Measurements from ENCODE around the gene TASOR2.

The TASOR2 gene, protein sequence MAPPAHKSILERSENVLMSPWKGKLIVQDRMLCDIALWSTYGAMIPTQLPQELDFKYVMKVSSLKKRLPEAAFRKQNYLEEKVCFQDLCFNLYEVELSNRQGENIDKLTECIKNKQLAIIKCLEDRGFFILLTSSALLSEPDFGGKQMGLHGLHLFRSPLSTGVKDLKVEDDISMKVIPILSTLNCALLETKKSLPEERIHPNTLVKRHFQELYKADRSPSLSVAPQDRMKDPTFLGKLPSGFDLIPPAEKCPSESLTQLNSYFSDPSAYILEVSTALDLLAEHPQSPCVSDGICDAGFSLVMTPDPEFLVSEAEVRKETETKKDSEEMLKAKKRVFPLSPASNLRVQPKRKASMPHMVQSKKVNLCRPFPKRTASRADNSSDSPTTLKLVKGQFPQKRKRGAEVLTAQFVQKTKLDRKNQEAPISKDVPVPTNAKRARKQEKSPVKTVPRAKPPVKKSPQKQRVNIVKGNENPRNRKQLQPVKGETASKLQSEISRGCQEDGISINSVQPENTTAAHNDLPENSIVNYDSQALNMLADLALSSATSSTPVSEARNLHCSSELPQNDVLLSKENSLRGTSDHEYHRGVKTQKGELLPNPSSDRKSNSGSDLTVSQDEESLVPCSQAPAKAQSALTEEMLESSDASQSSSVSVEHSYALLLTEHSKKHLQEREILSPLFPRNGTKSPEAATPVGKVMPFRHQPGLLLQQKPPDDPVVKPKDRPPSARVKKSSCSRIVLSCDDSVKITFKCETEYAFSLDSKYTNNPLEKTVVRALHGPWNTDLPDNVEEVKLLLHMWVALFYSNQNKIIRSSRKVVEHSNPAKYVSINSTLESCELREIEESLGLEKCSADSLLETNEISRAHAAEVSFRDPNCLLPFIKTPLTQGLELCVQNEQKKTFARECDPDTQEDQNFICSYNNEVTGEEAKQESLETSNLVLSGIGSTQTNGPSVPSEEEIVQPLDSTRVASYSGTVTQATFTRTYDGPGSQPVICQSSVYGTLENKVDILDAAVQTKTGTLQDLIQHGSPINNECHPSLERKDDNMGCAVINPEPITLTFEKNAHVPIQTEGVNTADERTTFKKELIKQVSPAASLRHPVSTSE (N-terminal part only)

DNA sequence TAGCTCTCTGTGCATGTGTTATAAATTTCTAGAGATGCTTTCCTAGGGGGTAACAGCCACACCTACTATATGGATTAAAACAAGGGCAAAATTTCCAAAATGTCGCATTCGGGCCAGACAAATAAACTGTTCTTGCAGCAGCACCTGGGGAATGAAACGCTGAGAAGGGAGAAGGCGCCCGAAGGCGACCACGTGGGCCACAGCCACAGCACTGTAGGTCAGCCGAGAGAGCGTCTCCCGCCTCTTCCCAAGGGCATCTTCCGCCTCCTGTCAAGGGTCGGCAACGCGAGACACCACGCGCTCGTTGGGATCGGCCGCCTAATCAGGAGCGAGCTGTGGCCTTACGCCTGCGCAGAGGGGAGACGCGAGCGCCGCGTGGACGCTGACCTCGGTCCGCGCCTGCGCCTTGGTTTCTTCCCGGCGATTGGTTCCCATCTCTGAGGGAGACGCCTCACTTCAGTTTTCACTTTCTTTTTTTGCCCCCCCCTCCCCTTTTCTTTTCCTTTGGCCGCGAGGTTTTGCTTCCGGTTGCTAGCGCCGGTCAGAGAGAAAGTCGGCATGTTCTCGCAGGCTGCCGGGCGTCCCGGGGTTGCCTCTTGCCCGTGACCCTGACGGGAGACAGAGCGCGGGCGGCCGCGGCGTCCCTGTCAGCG, at the start of gene TASOR2:
Gene TASOR2, plus strand, starts transcription at position 521 of the 653 bp plus-strand sequence. CDS start 35,805 bp downstream, outside the sequence.
- DNase-seq: peak; percentile 96

DNA sequence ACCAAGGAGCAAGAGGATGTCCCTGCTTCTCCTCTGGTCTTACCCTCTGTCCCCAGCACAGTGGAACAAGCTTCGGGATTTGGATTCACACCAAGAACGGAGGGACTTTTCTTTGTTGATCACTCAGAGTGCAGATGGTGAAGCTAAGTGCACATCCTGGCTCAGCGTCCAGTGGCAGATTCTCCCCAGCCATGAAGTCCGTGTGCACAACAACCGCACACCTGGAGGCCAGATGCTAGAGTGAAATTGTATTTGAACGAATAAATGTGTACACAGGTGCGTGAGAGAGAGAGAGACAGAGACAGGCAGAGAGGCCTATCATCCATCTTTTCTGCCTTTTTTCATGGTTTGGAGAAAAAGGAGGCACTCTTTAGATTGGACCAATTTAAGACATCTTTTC, 49.7 kb upstream of the TASOR2 start:
- DNase-seq: no peak

DNA sequence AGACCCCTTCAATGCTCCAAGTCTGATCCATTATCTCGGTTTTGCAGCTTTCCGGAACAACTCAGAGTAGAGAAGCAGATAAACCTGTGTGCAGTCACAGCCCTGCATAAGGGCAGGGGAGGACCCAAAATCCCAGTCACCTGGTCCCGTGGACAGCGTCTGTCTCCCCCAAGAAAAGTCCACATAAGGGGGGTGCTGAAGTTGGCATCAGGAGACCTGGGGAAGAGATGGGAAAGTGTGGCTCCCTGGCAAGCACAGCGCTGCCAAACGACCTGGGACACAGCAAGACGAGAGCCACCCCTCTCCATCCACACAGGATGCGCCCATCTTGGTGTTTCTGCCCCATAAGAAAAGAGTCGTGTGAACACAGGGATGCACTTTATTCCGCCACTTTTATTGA, 46.1 kb upstream of the TASOR2 start:
- DNase-seq: no peak

DNA sequence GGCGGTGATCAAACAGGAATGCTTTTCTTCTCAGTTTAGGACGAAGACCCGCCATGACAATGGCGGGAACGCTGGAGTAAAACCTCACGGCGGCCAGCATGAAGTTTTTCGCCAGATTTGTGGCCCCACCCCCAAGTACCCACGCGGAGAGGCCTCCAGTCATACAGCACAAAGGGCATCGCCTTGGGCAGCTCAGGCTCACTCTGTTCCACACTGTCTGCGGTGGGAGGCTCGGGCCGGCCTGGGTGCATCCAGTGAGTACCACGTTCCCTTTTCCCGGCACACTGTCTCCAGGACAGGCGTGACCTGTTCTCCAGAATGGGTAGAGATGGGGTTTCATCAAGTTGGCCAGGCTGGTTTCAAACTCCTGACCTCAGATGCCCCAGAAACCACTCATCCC, 45.6 kb upstream of the TASOR2 start:
- DNase-seq: no peak

DNA sequence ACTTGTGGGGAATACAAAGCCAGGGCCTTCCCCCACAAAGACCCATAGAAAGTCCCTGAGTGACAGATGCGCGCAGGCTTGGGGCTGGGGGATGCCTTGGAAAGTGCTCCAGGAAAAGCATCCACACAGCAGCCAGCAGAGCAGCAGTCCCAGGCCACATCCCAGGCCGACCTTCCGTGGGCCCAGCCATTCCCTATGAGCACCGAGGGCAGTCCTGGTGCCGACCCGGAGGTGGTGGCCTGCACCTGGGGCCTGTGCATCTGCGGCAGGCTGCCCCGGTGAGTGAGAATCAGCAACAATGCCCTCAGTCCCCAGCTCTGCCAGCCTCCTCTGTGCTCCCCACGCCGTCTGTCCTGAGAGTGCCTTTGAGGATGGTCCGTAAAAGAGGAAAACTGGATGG, 44.6 kb upstream of the TASOR2 start:
- no peak for DNase-seq

DNA sequence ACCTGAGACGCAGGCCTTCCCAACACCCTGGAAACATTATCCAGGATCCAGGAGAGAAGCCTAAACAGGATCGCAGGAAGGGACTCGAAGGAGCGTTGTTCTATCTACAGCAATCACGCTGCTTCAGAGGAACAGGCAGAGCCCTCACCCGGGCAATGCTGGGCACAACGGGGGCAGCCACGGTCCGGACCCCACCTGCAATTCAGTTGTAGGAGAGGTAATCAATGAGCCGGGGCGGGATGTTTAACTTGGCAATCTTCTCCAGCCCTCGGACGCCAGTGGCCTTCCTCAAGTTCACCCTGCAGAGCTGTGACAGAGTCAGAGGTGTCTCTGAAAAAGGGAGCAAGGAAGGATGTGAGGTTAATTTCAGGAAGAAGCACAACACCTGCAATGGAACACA, 44.1 kb upstream of the TASOR2 start:
- DNase-seq: no peak

DNA sequence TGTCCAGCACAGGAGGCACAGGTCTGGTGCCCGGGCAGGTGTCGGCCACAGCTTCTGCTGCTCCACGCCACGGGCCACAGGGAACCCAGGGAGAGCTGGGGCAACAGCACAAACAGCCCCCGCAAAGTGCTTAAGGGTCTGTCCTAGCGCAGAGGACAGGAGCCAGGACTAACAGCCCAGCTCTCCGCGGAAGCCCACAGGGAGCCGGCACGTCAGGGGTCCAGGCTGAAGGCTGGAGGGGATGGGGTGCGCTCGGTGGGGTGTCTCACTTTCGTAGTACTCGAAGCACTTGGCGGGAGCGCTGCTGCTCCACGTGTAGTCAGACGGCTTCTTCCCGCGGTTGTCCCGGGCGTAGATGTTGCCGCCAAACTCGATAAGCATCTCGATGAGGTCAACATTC, 43.1 kb upstream of the TASOR2 start:
- DNase-seq: no peak

DNA sequence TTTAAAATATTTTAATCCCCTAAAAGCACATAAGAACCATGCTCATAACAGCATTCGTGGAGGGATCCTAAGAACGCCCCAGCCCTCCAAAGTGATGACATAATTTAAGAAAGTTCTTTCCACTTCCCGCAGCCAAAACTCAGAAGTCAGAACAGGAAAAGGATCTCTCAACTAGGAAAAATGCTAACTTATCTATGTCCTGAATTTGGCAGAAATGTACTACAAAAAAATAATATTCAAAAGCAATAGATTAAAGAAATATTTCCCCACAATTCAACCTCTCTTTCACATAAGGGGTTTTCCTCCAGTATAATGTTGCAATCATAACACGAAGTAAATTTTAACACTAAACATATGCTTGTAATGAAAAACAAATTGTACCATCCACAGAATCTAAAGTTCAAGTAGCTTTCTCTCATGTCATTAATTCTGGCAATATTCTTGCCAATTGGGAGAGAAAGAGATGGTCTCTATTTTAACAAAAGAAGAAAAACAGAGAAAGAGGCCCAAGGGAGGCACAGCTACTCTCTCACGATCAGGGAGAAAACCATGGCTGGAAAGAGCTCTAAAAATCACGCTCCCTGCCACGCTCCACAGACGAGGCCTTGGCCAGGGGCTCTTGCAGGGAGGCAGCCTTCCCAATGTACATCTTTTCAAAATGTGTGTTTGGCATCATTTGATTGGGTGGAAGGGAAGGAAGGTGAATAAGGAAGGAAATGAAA, 41.1 kb upstream of the TASOR2 start:
- no peak for DNase-seq

DNA sequence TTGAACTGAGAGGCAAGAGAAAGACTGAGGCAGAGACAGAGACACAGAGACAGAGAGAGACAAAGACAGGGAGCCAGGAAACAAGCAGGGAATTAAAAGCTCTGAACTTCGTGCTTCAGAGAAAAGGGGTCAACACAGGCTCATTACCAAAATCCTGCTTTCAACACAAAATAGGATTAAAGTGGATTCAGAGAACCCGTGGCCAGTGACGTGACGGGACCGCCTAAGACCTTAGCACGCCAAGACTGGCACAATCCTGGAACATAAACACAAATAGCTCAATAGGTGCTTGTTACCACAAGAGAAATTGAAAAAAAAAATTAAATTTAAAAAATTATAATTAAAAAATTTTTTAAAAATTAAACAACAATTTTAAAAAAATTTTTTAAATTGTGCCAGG, 39.7 kb upstream of the TASOR2 start:
- DNase-seq: no peak

DNA sequence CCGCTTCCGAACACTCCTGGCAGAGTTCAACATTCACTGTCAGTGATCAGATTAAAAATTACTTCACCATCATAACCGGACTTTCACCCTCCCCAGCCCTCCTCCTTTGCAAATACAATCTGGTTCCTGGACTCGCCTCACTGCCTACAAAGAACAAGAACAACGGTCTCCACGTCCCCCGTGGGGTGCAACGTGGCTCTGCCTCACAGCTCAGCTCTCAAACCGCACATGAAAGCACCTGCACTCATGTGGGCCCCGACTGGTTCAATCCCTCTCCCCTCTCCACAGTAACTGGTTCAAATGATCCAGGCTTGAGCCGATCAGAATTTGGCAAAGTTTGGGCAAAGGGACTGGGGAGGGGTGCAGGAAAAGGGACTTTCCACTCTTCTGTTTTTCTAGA, 39.3 kb upstream of the TASOR2 start:
- no peak for DNase-seq

DNA sequence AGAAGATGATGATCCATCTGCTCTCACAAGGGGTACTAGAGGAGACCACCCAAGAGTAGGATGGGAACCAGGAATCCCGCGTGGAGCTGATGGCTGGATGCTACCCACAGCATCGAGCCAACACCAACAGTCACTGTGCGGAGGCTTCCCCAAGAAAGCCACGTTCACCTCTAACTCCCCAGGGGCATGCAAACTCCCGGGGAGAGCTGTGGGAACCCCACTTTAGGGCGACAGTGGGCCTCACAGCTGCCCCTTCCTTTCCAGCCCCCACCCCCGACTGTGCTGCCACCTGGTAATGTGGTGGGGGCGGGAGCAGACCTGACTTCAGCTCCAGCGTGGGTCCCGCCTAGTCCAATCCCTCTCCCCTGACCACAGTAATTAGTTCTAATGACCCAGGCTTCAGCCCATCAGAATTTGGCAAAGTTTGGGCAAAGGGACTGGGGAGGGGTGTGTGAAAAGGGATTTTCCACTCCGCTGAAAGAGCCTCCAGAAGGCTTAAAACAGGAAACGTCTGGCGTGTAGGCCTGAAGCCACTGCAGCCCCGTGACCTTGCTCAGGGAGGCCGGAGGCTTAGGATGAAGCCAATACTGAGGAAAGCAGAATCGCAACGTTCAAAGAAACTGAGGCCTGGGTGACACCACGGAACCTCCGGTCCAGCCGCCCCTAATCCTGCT, 38.6 kb upstream of the TASOR2 start:
- DNase-seq: no peak

DNA sequence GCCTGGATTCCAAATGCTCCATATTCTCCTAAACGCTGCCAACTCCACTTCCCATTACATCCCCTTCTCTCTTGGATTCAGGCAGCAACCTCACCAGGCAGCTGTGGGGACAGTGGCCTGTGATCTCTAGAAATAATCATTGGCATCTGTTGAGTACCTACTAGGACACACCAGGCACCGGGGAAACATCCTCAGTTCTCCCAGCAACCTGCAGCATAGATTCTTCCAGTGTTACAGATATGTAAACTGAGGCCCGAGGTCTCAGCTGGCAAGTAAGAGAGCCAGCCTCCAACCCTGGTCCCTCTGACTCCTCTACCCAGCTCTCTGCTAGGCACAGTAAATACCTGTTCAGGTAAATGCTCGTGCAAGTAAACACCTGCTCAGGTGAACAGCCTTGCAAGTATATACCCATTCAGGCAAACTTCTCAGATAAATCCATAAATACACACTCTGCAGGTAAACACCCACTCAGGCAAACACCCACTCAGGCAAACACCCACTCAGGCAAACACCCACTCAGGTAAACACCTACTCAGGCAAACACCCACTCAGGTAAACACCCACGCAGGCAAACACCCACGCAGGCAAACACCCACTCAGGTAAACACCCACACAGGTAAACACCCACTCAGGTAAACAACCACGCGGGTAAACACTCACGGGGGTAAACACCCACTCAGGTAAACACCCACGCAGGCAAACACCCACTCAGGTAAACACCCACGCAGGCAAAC, 37.0 kb upstream of the TASOR2 start:
- no peak for DNase-seq

DNA sequence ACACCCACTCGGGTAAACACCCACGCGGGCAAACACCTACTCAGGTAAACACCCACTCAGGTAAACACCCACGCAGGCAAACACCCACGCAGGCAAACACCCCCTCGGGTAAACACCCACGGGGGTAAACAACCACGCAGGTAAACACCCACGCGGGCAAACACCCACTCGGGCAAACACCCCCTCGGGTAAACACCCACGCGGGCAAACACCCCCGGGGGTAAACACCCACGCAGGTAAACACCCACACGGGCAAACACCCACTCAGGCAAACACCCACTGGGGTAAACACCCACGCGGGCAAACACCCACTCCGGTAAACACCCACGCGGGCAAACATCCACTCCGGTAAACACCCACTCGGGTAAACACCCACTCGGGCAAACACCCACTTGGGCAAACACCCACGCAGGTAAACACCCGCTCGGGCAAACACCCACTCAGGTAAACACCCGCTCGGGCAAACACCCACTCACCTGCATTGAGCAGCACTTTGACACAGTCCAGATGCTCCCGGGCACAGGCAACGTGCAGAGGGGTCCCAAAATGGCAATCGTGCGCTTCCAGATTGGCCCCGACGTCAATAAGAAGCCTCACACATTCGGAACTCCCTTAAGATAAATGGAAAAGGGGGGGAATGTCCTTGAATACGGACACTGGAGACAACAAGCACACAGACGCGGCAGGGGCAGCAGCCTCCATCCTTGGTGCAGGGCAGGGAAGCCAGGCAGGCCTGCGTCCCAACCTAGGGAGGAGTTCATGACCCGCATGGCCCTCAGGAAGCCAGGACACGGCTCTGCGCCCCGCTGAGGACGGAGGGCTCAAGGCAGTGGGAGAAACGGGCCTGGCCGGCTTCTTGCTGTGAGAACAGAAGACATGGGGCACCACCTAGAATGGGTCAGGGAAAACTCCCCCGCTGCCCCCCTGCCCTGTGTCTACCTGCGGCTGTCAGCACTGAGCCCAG, 35.9 kb upstream of the TASOR2 start:
- DNase-seq: no peak

DNA sequence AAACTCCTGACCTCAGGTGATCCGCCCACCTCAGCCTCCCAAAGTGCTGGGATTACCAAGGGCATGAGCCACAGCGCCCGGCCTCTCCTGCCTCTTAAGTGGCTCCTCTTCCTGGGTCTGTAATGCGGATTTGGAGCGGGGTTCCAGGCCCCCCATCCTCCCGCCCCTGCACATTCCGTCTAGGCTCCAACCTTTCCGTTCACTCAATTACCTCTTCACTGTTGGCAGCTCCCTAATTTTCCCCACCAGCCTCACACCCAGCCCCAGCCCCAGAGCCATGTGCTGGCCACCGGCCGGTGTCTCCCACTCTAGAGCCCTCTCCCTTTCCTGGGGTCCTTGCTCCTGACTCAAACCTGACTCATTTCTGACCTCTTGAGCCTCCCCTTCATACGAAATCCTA, 34.9 kb upstream of the TASOR2 start:
- DNase-seq: no peak

DNA sequence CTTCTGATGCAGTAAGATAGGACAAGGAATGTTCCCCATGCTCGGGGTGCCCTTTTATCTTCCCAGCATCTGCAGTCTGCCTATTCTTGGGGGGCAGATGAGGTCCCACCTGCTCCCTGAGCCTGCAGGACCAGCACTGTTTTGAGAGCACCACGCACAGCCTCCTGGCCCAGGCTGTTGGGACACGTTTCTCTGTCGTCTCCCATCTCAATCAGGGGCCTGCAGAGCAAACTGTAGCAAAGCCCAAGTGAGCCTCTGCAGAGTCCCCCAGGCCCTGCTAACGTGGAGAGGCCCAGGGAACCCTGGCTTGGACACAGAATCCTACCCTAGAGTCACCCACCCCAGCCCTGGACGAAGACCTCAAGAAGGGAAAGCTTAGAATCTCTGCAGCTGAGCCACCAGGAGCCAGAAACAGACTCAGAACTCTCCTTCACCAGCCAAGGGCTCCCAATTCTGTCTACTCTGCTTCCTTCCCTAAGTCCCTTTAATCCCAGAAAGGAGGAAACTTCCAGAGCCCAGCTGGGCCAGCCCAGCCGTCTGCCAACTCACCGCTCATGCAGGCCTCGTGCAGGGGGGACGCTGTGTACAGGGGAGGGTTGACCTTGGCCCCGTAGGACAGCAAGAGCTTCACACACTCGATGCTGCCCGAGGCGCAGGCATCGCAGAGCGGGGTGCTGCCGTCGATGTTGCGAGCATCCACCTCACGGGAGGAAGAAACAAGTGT, 33.8 kb upstream of the TASOR2 start:
- no peak for DNase-seq

DNA sequence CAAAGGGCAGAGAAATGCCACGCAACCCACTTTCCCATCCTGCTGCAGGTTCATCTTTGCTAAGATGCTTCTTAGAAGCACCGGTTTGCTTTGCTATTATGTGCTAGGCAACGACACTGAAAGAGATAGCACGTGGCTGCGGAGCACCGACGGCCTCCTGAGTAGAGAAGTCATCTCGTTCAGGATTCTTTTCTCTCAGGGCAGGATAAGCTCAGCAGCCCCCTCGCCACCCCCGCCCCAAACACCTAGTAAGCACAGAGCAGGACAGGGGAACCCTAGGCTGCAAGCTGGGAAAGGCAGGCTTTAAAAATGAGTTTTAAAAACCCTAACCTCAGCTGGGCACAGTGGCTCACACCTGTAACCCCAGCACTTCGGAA, 33.3 kb upstream of the TASOR2 start:
- DNase-seq: no peak

DNA sequence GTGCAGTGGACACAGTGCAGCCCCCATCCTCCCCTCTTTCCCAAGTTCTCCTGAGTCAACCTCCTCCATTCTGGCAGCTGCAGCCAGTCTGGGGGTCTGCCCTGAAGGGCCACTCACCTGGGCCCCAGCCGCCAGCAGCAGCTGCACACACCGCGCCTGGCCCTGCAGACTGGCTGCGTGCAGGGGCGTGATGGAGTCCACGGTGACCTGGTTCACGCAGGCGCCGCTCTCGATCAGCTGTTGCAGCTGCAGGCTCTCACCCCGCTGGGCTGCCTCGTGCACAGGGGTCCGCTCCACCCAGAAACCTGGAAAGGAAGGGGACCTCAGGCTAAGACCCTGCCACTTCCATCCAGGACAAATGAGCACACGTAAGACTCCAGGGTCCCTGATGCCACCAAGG, 31.9 kb upstream of the TASOR2 start:
- no peak for DNase-seq

DNA sequence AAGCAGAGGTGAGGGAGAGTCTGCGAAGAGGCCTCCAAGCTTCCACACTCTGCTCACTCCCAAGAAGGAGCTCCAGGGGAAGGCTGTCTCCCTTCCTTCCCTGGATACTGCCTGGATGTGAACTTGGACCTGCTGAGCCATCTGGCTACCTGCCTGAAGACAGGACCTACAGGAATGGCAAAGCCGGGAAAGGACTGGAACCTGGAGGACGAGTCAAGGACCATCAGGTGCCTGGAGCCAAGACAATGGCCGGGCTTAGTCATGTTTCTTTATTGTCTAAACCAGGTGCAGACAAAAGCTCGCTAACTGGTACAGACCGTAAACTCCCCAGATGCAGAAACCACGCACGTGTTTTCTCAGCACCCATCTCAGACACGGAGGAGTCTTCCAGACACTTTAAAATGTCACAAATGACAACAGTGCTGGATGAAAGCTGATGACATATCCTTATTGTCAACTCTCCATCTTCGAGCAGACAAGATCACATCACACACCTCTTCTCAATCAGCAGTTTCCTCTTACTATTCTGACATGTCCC, 30.4 kb upstream of the TASOR2 start:
- DNase-seq: no peak

DNA sequence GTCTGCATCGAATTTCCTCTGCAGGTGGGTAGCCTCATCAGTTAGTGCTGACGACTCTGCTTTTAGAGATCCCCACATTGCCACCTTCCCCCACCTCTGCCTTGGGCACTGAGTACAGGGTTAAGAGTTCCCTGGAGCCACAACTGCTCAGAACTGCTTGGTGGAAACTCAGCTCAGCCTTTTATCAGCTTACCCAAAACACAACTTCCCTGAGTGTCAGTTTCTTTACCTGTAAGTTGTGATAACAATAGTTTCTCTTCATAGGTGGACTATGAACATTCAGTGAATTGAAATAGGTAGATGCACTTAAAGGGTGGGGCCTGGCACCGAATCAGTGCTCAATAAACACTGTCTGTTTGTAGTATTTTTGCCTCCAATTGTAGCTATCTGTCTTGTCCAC, 29.5 kb upstream of the TASOR2 start:
- no peak for DNase-seq

Measured in activated CD4-positive, CD25-positive, alpha-beta regulatory T cell treated with anti-CD3 and anti-CD28 coated beads, Interleukin-2, amount 50 U/mL, for 72 hours (primary cell).